IMR-90 (cell line): ENCODE results near the gene HIVEP3. TPM values are rescaled to one million over a fixed set of nuclear protein-coding genes. Genes with fewer than 3 reads are reported as not detected.

Experiments used
- ATAC-seq: fragments of 200-7000 bp; cut with Tn5 transposase; 2 replicates; pipeline ENCODE4 v1.9.1; 2020; ENCODE audit warnings: low read depth, mild to moderate bottlenecking, moderate library complexity
- BruUV-seq: library from RNA; stranded (reverse); fragments of 400-500 nt; replicated peaks from 2 replicates; lab custom pipeline; 2021; lab: Mats Ljungman, UMichigan
- CTCF ChIA-PET: fragments of 300-600 bp; formaldehyde crosslinking; extraction: SDS; loops from one replicate; lab custom pipeline; 2021; ENCODE audit warnings: antibody characterized with exemption; lab: Yijun Ruan, JAX
- POLR2A ChIA-PET: fragments of 300-600 bp; sonication (Branson Sonifier 250); formaldehyde crosslinking; loops from one replicate; lab custom pipeline; 2022; ENCODE audit warnings: antibody characterized with exemption; ENCODE audit not compliant: unreplicated experiment; lab: Charles Lee
- DNase-seq: peaks from one replicate; pipeline ENCODE4 v3.0.0; 2013
- H2AFZ ChIP-seq: replicated peaks from 2 replicates; pipeline ENCODE3; 2013; ENCODE audit warnings: low read length, mild to moderate bottlenecking; ENCODE audit not compliant: poor library complexity
- H2AK5ac ChIP-seq: 2 replicates; pipeline ENCODE4 v1.6.1; 2013; ENCODE audit warnings: low read depth, low read length, inconsistent platforms
- H2AK9ac ChIP-seq: replicated peaks from 2 replicates; pipeline ENCODE3; 2013; ENCODE audit warnings: mild to moderate bottlenecking, low read depth, low read length, moderate library complexity; ENCODE audit not compliant: poor library complexity
- H2BK120ac ChIP-seq: 2 replicates; pipeline ENCODE4 v1.6.1; 2013; ENCODE audit warnings: low read depth, low read length, inconsistent platforms
- H2BK15ac ChIP-seq: 3 replicates; pipeline ENCODE4 v1.6.1; 2013; ENCODE audit warnings: low read depth, low read length, inconsistent platforms
- H2BK20ac ChIP-seq: 2 replicates; pipeline ENCODE4 v1.6.1; 2013; ENCODE audit warnings: low read depth, mild to moderate bottlenecking, inconsistent platforms, low read length, moderate library complexity
- H2BK5ac ChIP-seq: 2 replicates; pipeline ENCODE4 v1.6.1; 2013; ENCODE audit warnings: mild to moderate bottlenecking, low read depth, low read length, inconsistent platforms; ENCODE audit not compliant: poor library complexity, severe bottlenecking
- H3K14ac ChIP-seq: replicated peaks from 2 replicates; pipeline ENCODE4 v1.6.1; 2013; ENCODE audit warnings: low read depth, low read length, inconsistent platforms
- H3K18ac ChIP-seq: 2 replicates; pipeline ENCODE4 v1.6.1; 2013; ENCODE audit warnings: low read depth, low read length, control low read depth
- H3K23ac ChIP-seq: 2 replicates; pipeline ENCODE4 v1.6.1; 2013; ENCODE audit warnings: low read depth, low read length, inconsistent platforms
- H3K27ac ChIP-seq: 2 replicates; pipeline ENCODE4 v1.5.1; 2013; ENCODE audit warnings: mild to moderate bottlenecking, control low read depth, low read length; ENCODE audit not compliant: insufficient read depth
- H3K27me3 ChIP-seq: 2 replicates; pipeline ENCODE4 v1.6.1; 2013; ENCODE audit warnings: low read length; ENCODE audit not compliant: control insufficient read depth, insufficient read depth
- H3K36me3 ChIP-seq: 2 replicates; pipeline ENCODE4 v1.6.1; 2013; ENCODE audit warnings: low read length, mixed read lengths; ENCODE audit not compliant: control insufficient read depth, insufficient read depth
- H3K4ac ChIP-seq: 2 replicates; pipeline ENCODE4 v1.6.1; 2013; ENCODE audit warnings: low read depth, low read length, inconsistent platforms
- H3K4me1 ChIP-seq: 2 replicates; pipeline ENCODE4 v1.6.1; 2013; ENCODE audit warnings: low read length, mixed read lengths; ENCODE audit not compliant: control insufficient read depth, insufficient read depth
- H3K4me2 ChIP-seq: 2 replicates; pipeline ENCODE4 v1.6.1; 2013; ENCODE audit warnings: low read depth, mild to moderate bottlenecking, control low read depth, low read length, moderate library complexity
- H3K4me3 ChIP-seq: 2 replicates; pipeline ENCODE4 v1.5.1; 2013; ENCODE audit warnings: low read depth, mild to moderate bottlenecking, control low read depth, low read length, moderate library complexity; ENCODE audit not compliant: insufficient read depth
- H3K56ac ChIP-seq: 2 replicates; pipeline ENCODE4 v1.6.1; 2013; ENCODE audit warnings: low read length, inconsistent platforms; ENCODE audit not compliant: insufficient read depth; ENCODE audit errors: extremely low read depth
- H3K79me1 ChIP-seq, 2 experiments: 2 replicates each; pipeline ENCODE4 v1.6.1; 2013; ENCODE audit warnings: low read length in 2 of 2, inconsistent platforms in 1 of 2, low read depth in 1 of 2
- H3K9ac ChIP-seq: 2 replicates; pipeline ENCODE4 v1.6.1; 2013; ENCODE audit warnings: low read depth, low read length, control low read depth
- H3K9me1 ChIP-seq: 2 replicates; pipeline ENCODE4 v1.6.1; 2013; ENCODE audit warnings: low read length, inconsistent platforms; ENCODE audit not compliant: insufficient read depth
- H3K9me3 ChIP-seq: 2 replicates; pipeline ENCODE4 v1.6.1; 2013; ENCODE audit warnings: low read length; ENCODE audit not compliant: control insufficient read depth, insufficient read depth
- H4K20me1 ChIP-seq: 2 replicates; pipeline ENCODE4 v1.6.1; 2013; ENCODE audit warnings: low read length, inconsistent platforms; ENCODE audit not compliant: insufficient read depth
- H4K5ac ChIP-seq: 2 replicates; pipeline ENCODE4 v1.6.1; 2013; ENCODE audit warnings: mild to moderate bottlenecking, low read depth, low read length, control low read depth
- H4K8ac ChIP-seq, 2 experiments: 2 replicates each; pipeline ENCODE4 v1.6.1; 2013; ENCODE audit warnings: low read depth in 2 of 2, low read length in 2 of 2, control low read depth in 1 of 2, inconsistent platforms in 1 of 2
- H4K91ac ChIP-seq: 2 replicates; pipeline ENCODE4 v1.6.1; 2013; ENCODE audit warnings: low read depth, low read length, inconsistent platforms; ENCODE audit not compliant: insufficient read depth
- CEBPB ChIP-seq: IDR thresholded peaks from 2 replicates; pipeline ENCODE4 v1.6.1; 2012; ENCODE audit warnings: low read depth, low read length, improper control_type of control experiment
- RAD21 ChIP-seq: IDR thresholded peaks from 2 replicates; pipeline ENCODE4 v1.6.1; 2012; ENCODE audit warnings: low read length, improper control_type of control experiment
- WGBS, 2 experiments: methylation state at CpG; one replicate each; pipeline versions ENCODE4 v1.1.5 to v1.1.7; 2013; ENCODE audit warnings: missing lambda C conversion rate in 2 of 2; ENCODE audit not compliant: insufficient read length in 1 of 2; ENCODE audit errors: extremely low coverage in 2 of 2; 5-methylcytosine and 5-hydroxymethylcytosine counted together
- dilution Hi-C: fragments of 300-500 bp; cut with HindIII; formaldehyde crosslinking; loops from one replicate; pipeline ENCODE4 v1.14.3; 2018; ENCODE audit warnings: low sequenced_read_pairs; ENCODE audit not compliant: unreplicated experiment
- in situ Hi-C: fragments of 300-500 bp; cut with MboI; formaldehyde crosslinking; loops from 3 replicates; pipeline ENCODE4 v1.14.3; 2019; ENCODE audit warnings: low sequenced_read_pairs, inconsistent platforms, mixed read lengths
- intact Hi-C: fragments of 100-400 bp; cut with micrococcal nuclease; formaldehyde crosslinking; loops from 2 replicates; pipeline ENCODE4 v1.10.0; 2022
- polyA plus RNA-seq, 3 experiments: library from polyadenylated mRNA; depleted of rRNA; stranded (reverse); fragments of >200 nt; gene quantifications; 2 replicates each; pipeline ENCODE4 v1.2.3, GENCODE V29; 2012; ENCODE audit warnings: low replicate concordance in 1 of 3
- total RNA-seq: library from RNA; depleted of rRNA; stranded (reverse); fragments of >200 nt; gene quantifications from 2 replicates; pipeline ENCODE4 v1.2.3, GENCODE V29; 2012

The HIVEP3 gene
- total and polyA plus RNA-seq, 2 of the 4 experiments (the other 2 are of a cell fraction): 1.4 to 4.0 TPM

DNA sequence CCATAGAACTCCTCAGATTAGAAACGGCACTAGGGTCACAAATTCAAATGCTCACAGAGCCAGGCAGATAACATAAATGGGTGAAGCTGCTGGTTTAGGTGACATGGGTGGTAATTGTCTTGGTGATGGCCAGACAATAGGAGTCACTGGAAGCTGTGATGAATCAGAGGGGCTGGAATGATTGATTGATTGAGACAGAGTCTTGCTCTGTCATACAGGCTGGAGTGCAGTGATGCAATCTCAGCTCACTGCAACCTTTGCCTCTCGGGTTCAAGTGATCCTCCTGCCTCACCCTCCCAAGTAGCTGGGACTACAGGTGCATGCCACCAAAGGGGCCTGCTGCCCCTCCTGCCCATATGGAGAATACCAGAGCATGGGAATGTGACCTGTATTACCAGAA lies 63.0 kb downstream of the HIVEP3 start:
- POLR2A ChIA-PET: no interaction called here

More for the DNA sequence above, 63.0 kb downstream of the HIVEP3 start:
- no peak overlapping the region for H2BK120ac ChIP-seq
- dilution Hi-C loops (no loop called here), intact Hi-C loops (no loop called here), in situ Hi-C loops (no loop called here)
- no peak overlapping the region for H2AFZ ChIP-seq
- H3K4me3 ChIP-seq: no peak overlapping the region
- H4K8ac ChIP-seq: no peak overlapping the region
- no peak overlapping the region for H3K4ac ChIP-seq
- no peaks in the 10 kb centered on the region; the same call in 1 of the 2 replicates for H3K27me3 ChIP-seq
- H2BK20ac ChIP-seq: no peak overlapping the region
- no CpG with 5 or more reads among the region's 2 CpGs for WGBS, 2 experiments
- no peak overlapping the region for H3K9ac ChIP-seq
- H3K9me3 ChIP-seq: no peaks in the 10 kb centered on the region
- ATAC-seq: no peak
- H3K56ac ChIP-seq: no peak overlapping the region
- no peak overlapping the region for H3K23ac ChIP-seq
- no peaks in the 10 kb centered on the region for H3K36me3 ChIP-seq
- H3K18ac ChIP-seq: no peak overlapping the region
- no peak overlapping the region for H3K14ac ChIP-seq
- CTCF ChIA-PET: no interaction called here
- no peak for DNase-seq
- H3K27ac ChIP-seq: no peak overlapping the region
- BruUV-seq: no TSS peak
- H2BK15ac ChIP-seq: no peak overlapping the region
- no peak overlapping the region for H2BK5ac ChIP-seq
- no peaks in the 10 kb centered on the region for H3K9me1 ChIP-seq
- peaks cover 7% of the 10 kb centered on the region for H3K4me1 ChIP-seq
- H3K79me1 ChIP-seq: no peaks in the 10 kb centered on the region
- no peak overlapping the region for H3K4me2 ChIP-seq
- no peak overlapping the region for H2AK9ac ChIP-seq
- no peak overlapping the region for H2AK5ac ChIP-seq
- no peak overlapping the region for H4K5ac ChIP-seq
- TF ChIP-seq RAD21 (no peak), CEBPB (peak; percentile 20; the same call in 1 of the 2 replicates)
- H4K20me1 ChIP-seq: no peaks in the 10 kb centered on the region
- H4K91ac ChIP-seq: no peak overlapping the region
